ENCODE measurements around the gene INPP4B. TPM values are rescaled to one million over a fixed set of nuclear protein-coding genes. Genes with fewer than 3 reads are reported as not detected.

INPP4B gene
- total RNA-seq, 1 donor from 2014 or later, result 12.0 TPM

GRCh38 chr4:142112451-142112850 lies 733.6 kb downstream of the INPP4B start:
- H3K4me3 ChIP-seq (ENCODE audit: low read depth, low read length), result no peak overlapping the region
- TF ChIP-seq CTCF (conservative IDR thresholded peaks at IDR 0.05; ENCODE audit: low read depth, low read length), result no peak
- DNase-seq (ENCODE audit: low read depth), result no peak

- no peak for TF ChIP-seq CTCF (conservative IDR thresholded peaks at IDR 0.05; ENCODE audit: low read depth, low read length)
- H3K4me3 ChIP-seq (ENCODE audit: low read depth, low read length), result no peak overlapping the region
- no peak for DNase-seq (ENCODE audit: low read depth)
These were observed 736.0 kb downstream of the INPP4B start for GRCh38 chr4:142110136-142110535.

GRCh38 chr4:142104041-142104440 lies 742.1 kb downstream of the INPP4B start:
- TF ChIP-seq CTCF (conservative IDR thresholded peaks at IDR 0.05; ENCODE audit: low read depth, low read length), result no peak
- no peak overlapping the region for H3K4me3 ChIP-seq (ENCODE audit: low read depth, low read length)
- DNase-seq (ENCODE audit: low read depth), result no peak

- no peak overlapping the region for H3K4me3 ChIP-seq (ENCODE audit: low read depth, low read length)
- no peak for TF ChIP-seq CTCF (conservative IDR thresholded peaks at IDR 0.05; ENCODE audit: low read depth, low read length)
- no peak for DNase-seq (ENCODE audit: low read depth)
These were observed 744.7 kb downstream of the INPP4B start for GRCh38 chr4:142101401-142101800.

GRCh38 chr4:142100941-142101340 lies 745.2 kb downstream of the INPP4B start:
- no peak for TF ChIP-seq CTCF (conservative IDR thresholded peaks at IDR 0.05; ENCODE audit: low read depth, low read length)
- no peak for DNase-seq (ENCODE audit: low read depth)
- H3K4me3 ChIP-seq (ENCODE audit: low read depth, low read length), result no peak overlapping the region

GRCh38 chr4:142098900-142099545 lies 747.1 kb downstream of the INPP4B start:
- no peak for TF ChIP-seq CTCF (conservative IDR thresholded peaks at IDR 0.05; ENCODE audit: low read depth, low read length)
- no peak overlapping the region for H3K4me3 ChIP-seq (ENCODE audit: low read depth, low read length)
- DNase-seq (ENCODE audit: low read depth), result no peak

- no peak for TF ChIP-seq CTCF (conservative IDR thresholded peaks at IDR 0.05; ENCODE audit: low read depth, low read length)
- H3K4me3 ChIP-seq (ENCODE audit: low read depth, low read length), result no peak overlapping the region
- no peak for DNase-seq (ENCODE audit: low read depth)
These were observed 747.7 kb downstream of the INPP4B start for GRCh38 chr4:142098380-142098779.

All from epithelial cell of proximal tubule (primary cell).